H9 (cell line): Measurements from ENCODE around the gene POLK. TPM values are rescaled to one million over a fixed set of nuclear protein-coding genes. Genes with fewer than 3 reads are reported as not detected.

Experiments used
- DNase-seq: peaks from one replicate; pipeline ENCODE4 v3.0.0-alpha.2; 2017
- H2AFZ ChIP-seq: one replicate; pipeline ENCODE4 v1.6.1; 2013; ENCODE audit warnings: mild to moderate bottlenecking, low read length, control low read depth, moderate library complexity
- H2AK5ac ChIP-seq: 2 replicates; pipeline ENCODE4 v1.6.1; 2013; ENCODE audit warnings: low read length, control low read depth, mixed read lengths; ENCODE audit not compliant: insufficient read length
- H2BK120ac ChIP-seq: one replicate; pipeline ENCODE4 v1.6.1; 2013; ENCODE audit warnings: low read depth, mild to moderate bottlenecking, low read length, control low read depth, inconsistent platforms; ENCODE audit not compliant: poor library complexity, severe bottlenecking
- H2BK12ac ChIP-seq: 2 replicates; pipeline ENCODE4 v1.6.1; 2013; ENCODE audit warnings: low read length, control low read depth, mixed read lengths, low read depth; ENCODE audit not compliant: insufficient read length
- H2BK15ac ChIP-seq: 2 replicates; pipeline ENCODE4 v1.6.1; 2013; ENCODE audit warnings: low read depth, low read length, control low read depth
- H2BK20ac ChIP-seq: one replicate; pipeline ENCODE4 v1.6.1; 2013; ENCODE audit warnings: low read depth, mild to moderate bottlenecking, low read length, control low read depth, inconsistent platforms; ENCODE audit not compliant: poor library complexity, severe bottlenecking
- H2BK5ac ChIP-seq: 2 replicates; pipeline ENCODE4 v1.6.1; 2013; ENCODE audit warnings: low read length, control low read depth, mixed read lengths; ENCODE audit not compliant: insufficient read length
- H3K14ac ChIP-seq: 2 replicates; pipeline ENCODE4 v1.6.1; 2013; ENCODE audit warnings: low read length, control low read depth; ENCODE audit not compliant: insufficient read depth
- H3K18ac ChIP-seq: 2 replicates; pipeline ENCODE4 v1.6.1; 2013; ENCODE audit warnings: low read depth, mild to moderate bottlenecking, mixed read lengths, low read length, control low read depth; ENCODE audit not compliant: insufficient read length
- H3K23ac ChIP-seq: 2 replicates; pipeline ENCODE4 v1.6.1; 2013; ENCODE audit warnings: low read length, control low read depth, mixed read lengths, low read depth; ENCODE audit not compliant: insufficient read length
- H3K23me2 ChIP-seq: 2 replicates; pipeline ENCODE4 v1.6.1; 2013; ENCODE audit warnings: low read depth, mild to moderate bottlenecking, mixed read lengths, low read length, control low read depth; ENCODE audit not compliant: insufficient read length, poor library complexity, severe bottlenecking
- H3K27ac ChIP-seq: 2 replicates; pipeline ENCODE4 v1.5.1; 2013; ENCODE audit warnings: low read length, control low read depth, mixed read lengths, low read depth; ENCODE audit not compliant: insufficient read length
- H3K27me3 ChIP-seq: 2 replicates; pipeline ENCODE4 v1.6.1; 2013; ENCODE audit warnings: low read length, control low read depth, inconsistent platforms; ENCODE audit not compliant: insufficient read depth
- H3K4ac ChIP-seq: 2 replicates; pipeline ENCODE4 v1.6.1; 2013; ENCODE audit warnings: low read depth, mild to moderate bottlenecking, control low read depth, inconsistent platforms, low read length, moderate library complexity
- H3K4me1 ChIP-seq: 2 replicates; pipeline ENCODE4 v1.6.1; 2013; ENCODE audit warnings: low read length, control low read depth, inconsistent platforms; ENCODE audit not compliant: insufficient read depth
- H3K4me2 ChIP-seq: 2 replicates; pipeline ENCODE4 v1.6.1; 2013; ENCODE audit warnings: low read length, control low read depth, mixed read lengths; ENCODE audit not compliant: insufficient read length, insufficient read depth
- H3K56ac ChIP-seq: 2 replicates; pipeline ENCODE4 v1.6.1; 2013; ENCODE audit warnings: low read depth, mild to moderate bottlenecking, mixed read lengths, low read length, control low read depth; ENCODE audit not compliant: insufficient read length
- H3K79me1 ChIP-seq: 2 replicates; pipeline ENCODE4 v1.6.1; 2013; ENCODE audit warnings: low read depth, mild to moderate bottlenecking, moderate library complexity, low read length, control low read depth, inconsistent platforms; ENCODE audit not compliant: insufficient read depth, poor library complexity, severe bottlenecking
- H3K79me2 ChIP-seq: 2 replicates; pipeline ENCODE4 v1.6.1; 2013; ENCODE audit warnings: low read length, control low read depth, inconsistent platforms; ENCODE audit not compliant: insufficient read depth
- H3K9ac ChIP-seq: 2 replicates; pipeline ENCODE4 v1.6.1; 2013; ENCODE audit warnings: low read length, control low read depth, mixed read lengths; ENCODE audit not compliant: insufficient read length; ENCODE audit errors: extremely low read depth
- H3K9me3 ChIP-seq: one replicate; pipeline ENCODE4 v1.6.1; 2013; ENCODE audit warnings: low read depth, low read length, inconsistent platforms; ENCODE audit not compliant: control insufficient read depth
- H3T11ph ChIP-seq: one replicate; pipeline ENCODE4 v1.6.1; 2013; ENCODE audit warnings: mild to moderate bottlenecking, low read length, control low read depth, inconsistent platforms
- H4K20me1 ChIP-seq: one replicate; pipeline ENCODE4 v1.6.1; 2013; ENCODE audit not compliant: control insufficient read depth, insufficient read length, insufficient read depth
- H4K5ac ChIP-seq: 2 replicates; pipeline ENCODE4 v1.6.1; 2013; ENCODE audit warnings: low read depth, mild to moderate bottlenecking, mixed read lengths, low read length, control low read depth; ENCODE audit not compliant: insufficient read length
- H4K8ac ChIP-seq: replicated peaks from 2 replicates; pipeline ENCODE4 v1.6.1; 2013; ENCODE audit warnings: low read length, control low read depth, mixed read lengths, low read depth; ENCODE audit not compliant: insufficient read length
- H4K91ac ChIP-seq: 2 replicates; pipeline ENCODE4 v1.6.1; 2013; ENCODE audit warnings: low read depth, mild to moderate bottlenecking, moderate library complexity, mixed read lengths, low read length, control low read depth; ENCODE audit not compliant: insufficient read length
- H3K27ac Mint-ChIP-seq, 3 experiments: 2 replicates in 2 of 3; 3 replicates in 1 of 3; pipeline ENCODE4 v1.8.0; 2020 to 2021; ENCODE audit warnings: mixed read lengths in 3 of 3, mild to moderate bottlenecking in 1 of 3, moderate library complexity in 1 of 3
- H3K27me3 Mint-ChIP-seq: 2 replicates; pipeline ENCODE4 v1.8.0; 2021; ENCODE audit warnings: low read depth, mild to moderate bottlenecking, moderate library complexity, mixed read lengths
- H3K36me3 Mint-ChIP-seq, 3 experiments: 2 replicates in 2 of 3; 3 replicates in 1 of 3; pipeline ENCODE4 v1.8.0; 2020 to 2021; ENCODE audit warnings: low read depth in 3 of 3, mixed read lengths in 3 of 3; ENCODE audit not compliant: insufficient read depth in 1 of 3
- H3K4me1 Mint-ChIP-seq, 2 experiments: 2 replicates each; pipeline ENCODE4 v1.8.0; 2020; ENCODE audit warnings: mixed read lengths in 2 of 2
- H3K4me3 Mint-ChIP-seq, 2 experiments: 2 replicates in 1 of 2; 3 replicates in 1 of 2; pipeline ENCODE4 v1.8.0; 2020 to 2021; ENCODE audit warnings: mild to moderate bottlenecking in 2 of 2, mixed read lengths in 2 of 2, moderate library complexity in 1 of 2
- H3K9me3 Mint-ChIP-seq, 2 experiments: 2 replicates in 1 of 2; 3 replicates in 1 of 2; pipeline ENCODE4 v1.8.0; 2020; ENCODE audit warnings: mild to moderate bottlenecking in 2 of 2, mixed read lengths in 2 of 2, moderate library complexity in 1 of 2
- WGBS: extraction: QIAGEN DNeasy Blood & Tissue Kit; methylation state at CpG from one replicate; pipeline ENCODE4 v1.1.7; 2013; ENCODE audit warnings: missing lambda C conversion rate, low lambda C conversion rate, mixed read lengths; ENCODE audit not compliant: insufficient read length; ENCODE audit errors: extremely low coverage; 5-methylcytosine and 5-hydroxymethylcytosine counted together
- total RNA-seq: library from RNA; stranded (reverse); gene quantifications from 2 replicates; pipeline ENCODE4 v1.2.1, GENCODE V29; 2021
- TF ChIP-seq, protein P1 (sequence below): fragments of 200-600 bp; sonication (generic); conservative IDR thresholded peaks from 3 replicates; pipeline ENCODE4 v1.8.0; 2021; ENCODE audit warnings: antibody characterized with exemption, mild to moderate bottlenecking

Gene POLK
- total RNA-seq, 1 experiment from 2014 or later: 7.6 TPM

DNA sequence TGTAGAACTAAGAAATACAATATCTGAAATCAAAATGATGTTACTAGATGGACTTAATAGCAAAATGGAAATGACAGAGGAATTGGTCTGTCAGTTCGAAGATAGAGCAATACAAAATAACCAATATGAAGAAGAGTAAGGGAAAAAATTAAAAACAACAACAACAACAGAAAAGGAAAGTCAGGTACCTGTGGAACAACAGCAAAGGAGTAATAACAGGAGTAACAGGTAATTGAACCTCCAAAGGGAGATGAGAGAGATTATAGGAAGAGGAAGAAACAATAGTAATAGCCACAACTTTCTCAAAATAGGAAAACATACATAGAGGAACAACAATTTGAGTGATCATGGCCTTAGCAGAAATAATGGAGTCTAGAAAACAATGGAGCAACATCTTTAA lies 13.7 kb downstream of the POLK start:
- Histone ChIP-seq H4K91ac (no peak overlapping the region), H3K23me2 (no peaks in the 10 kb centered on the region), H3K4me1 (no peaks in the 10 kb centered on the region), H2BK120ac (no peak overlapping the region), H2BK20ac (no peak overlapping the region), H4K20me1 (no peaks in the 10 kb centered on the region), H3K14ac (no peak overlapping the region), H3K27ac (no peak overlapping the region), H4K5ac (no peak overlapping the region), H3K23ac (no peak overlapping the region), H3K9me3 (no peaks in the 10 kb centered on the region), H2BK12ac (no peak overlapping the region), H3K79me1 (peaks cover 6% of the 10 kb centered on the region), H3K27me3 (no peaks in the 10 kb centered on the region), H2BK5ac (no peak overlapping the region), H2AFZ (no peak overlapping the region), H3K9ac (no peak overlapping the region), H3K18ac (no peak overlapping the region), H3K79me2 (peaks cover 2% of the 10 kb centered on the region; the same call in 1 of the 2 replicates), H3K4ac (no peak overlapping the region), H4K8ac (no peak overlapping the region), H2BK15ac (no peak overlapping the region), H3K56ac (no peak overlapping the region), H2AK5ac (no peak overlapping the region), H3T11ph (no peak overlapping the region), H3K4me2 (no peak overlapping the region)
- Mint-ChIP-seq H3K4me1 (peaks cover 2 to 4% of the 10 kb centered on the region in 2 experiments; a peak in 3 of 4 replicates), H3K9me3 (peaks cover 12% of the 10 kb centered on the region in 2 experiments), H3K36me3 (peaks cover 17 to 20% (median 18%) of the 10 kb centered on the region in 3 experiments), H3K27ac (no peak overlapping the region), H3K4me3 (no peak overlapping the region), H3K27me3 (no peaks in the 10 kb centered on the region)
- DNase-seq: no peak
- TF ChIP-seq, protein P1, sequence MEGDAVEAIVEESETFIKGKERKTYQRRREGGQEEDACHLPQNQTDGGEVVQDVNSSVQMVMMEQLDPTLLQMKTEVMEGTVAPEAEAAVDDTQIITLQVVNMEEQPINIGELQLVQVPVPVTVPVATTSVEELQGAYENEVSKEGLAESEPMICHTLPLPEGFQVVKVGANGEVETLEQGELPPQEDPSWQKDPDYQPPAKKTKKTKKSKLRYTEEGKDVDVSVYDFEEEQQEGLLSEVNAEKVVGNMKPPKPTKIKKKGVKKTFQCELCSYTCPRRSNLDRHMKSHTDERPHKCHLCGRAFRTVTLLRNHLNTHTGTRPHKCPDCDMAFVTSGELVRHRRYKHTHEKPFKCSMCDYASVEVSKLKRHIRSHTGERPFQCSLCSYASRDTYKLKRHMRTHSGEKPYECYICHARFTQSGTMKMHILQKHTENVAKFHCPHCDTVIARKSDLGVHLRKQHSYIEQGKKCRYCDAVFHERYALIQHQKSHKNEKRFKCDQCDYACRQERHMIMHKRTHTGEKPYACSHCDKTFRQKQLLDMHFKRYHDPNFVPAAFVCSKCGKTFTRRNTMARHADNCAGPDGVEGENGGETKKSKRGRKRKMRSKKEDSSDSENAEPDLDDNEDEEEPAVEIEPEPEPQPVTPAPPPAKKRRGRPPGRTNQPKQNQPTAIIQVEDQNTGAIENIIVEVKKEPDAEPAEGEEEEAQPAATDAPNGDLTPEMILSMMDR: no peak
- WGBS: no CpG with 5 or more reads among the region's 1 CpG
